ENCODE results near the gene DDX1.

- TF ChIP-seq CTCF (IDR thresholded peaks at IDR 0.05) (no peak), EZH2 (IDR thresholded peaks at IDR 0.05; ENCODE audit: borderline replicate concordance, insufficient read depth, low read depth, low read length, poor library complexity, severe bottlenecking) (no peak)
Measured at GRCh38 chr2:15617778-15618448, 26.2 kb downstream of the DDX1 start.
